Endometrial microvascular endothelial cells (primary cell): Measurements from ENCODE around the gene PRAMEF17. TPM values are rescaled to one million over a fixed set of nuclear protein-coding genes. Genes with fewer than 3 reads are reported as not detected.
"Not testable (repeated sequence)": the region's sequence is repeated elsewhere in the genome, so short reads cannot be mapped to it uniquely, and the experiment has no call there.

Experiments
- in situ Hi-C: cut with HindIII; loops from 2 replicates; pipeline ENCODE4 v1.10.0; 2017; ENCODE audit warnings: low sequenced_read_pairs, low pct_unique_long_range_greater_than_20kb; ENCODE audit errors: inconsistent ontology term
- total RNA-seq: library from RNA; depleted of rRNA; stranded (reverse); fragments of >200 nt; gene quantifications from one replicate; pipeline ENCODE4 v1.2.3, GENCODE V29; 2015; ENCODE audit errors: inconsistent ontology term

PRAMEF17 gene
- total RNA-seq, 1 donor from 2014 or later: not detected

GRCh38 chr1:13435458-13435857, 46.0 kb downstream of the PRAMEF17 start:
- in situ Hi-C loops: no loop called here

- in situ Hi-C loops: not testable (repeated sequence)
Measured at GRCh38 chr1:13439104-13439783, 49.8 kb downstream of the PRAMEF17 start.

Other genes with a start within 250 kb of the PRAMEF17 start
- not detected for gene PRAMEF26, start 233.6 kb upstream of the PRAMEF17 start, total RNA-seq
- gene HNRNPCL4, start 224.0 kb upstream of the PRAMEF17 start, total RNA-seq: not detected
- gene PRAMEF9, start 217.8 kb upstream of the PRAMEF17 start, total RNA-seq: not detected
- gene PRAMEF13, start 188.2 kb upstream of the PRAMEF17 start, total RNA-seq: not detected
- gene PRAMEF18, start 163.5 kb upstream of the PRAMEF17 start, total RNA-seq: not detected
- not detected for gene PRAMEF5, start 135.4 kb upstream of the PRAMEF17 start, total RNA-seq
- gene PRAMEF8, start 104.5 kb upstream of the PRAMEF17 start, total RNA-seq: not detected
- not detected for gene PRAMEF33, start 86.1 kb upstream of the PRAMEF17 start, total RNA-seq
- not detected for gene PRAMEF15, start 74.1 kb upstream of the PRAMEF17 start, total RNA-seq
- not detected for gene PRAMEF14, start 42.5 kb upstream of the PRAMEF17 start, total RNA-seq
- not detected for gene PRAMEF19, start 17.7 kb upstream of the PRAMEF17 start, total RNA-seq
- not detected for gene PRAMEF20, start 20.8 kb downstream of the PRAMEF17 start, total RNA-seq
- gene LRRC38, start 124.4 kb downstream of the PRAMEF17 start, total RNA-seq: not detected
- not detected for gene PDPN, start 194.2 kb downstream of the PRAMEF17 start, total RNA-seq